Lung (tissue), 12 donors: ENCODE results near the gene MSI1. TPM values are rescaled to one million over a fixed set of nuclear protein-coding genes. Genes with fewer than 3 reads are reported as not detected.

Experiments used
- ATAC-seq: fragments of 200-7000 bp; cut with Tn5 transposase; one replicate; pipeline ENCODE4 v1.9.1; 2020; ENCODE audit warnings: moderate number of reproducible peaks; ENCODE audit not compliant: insufficient read depth, low FRiP score
- DNase-seq, 3 donors: peaks; one replicate each; pipeline ENCODE4 v3.0.0-alpha.2; 2013 to 2017
- H3K27ac ChIP-seq, 2 donors: one replicate each; pipeline ENCODE4 v1.5.1; 2013; ENCODE audit warnings: mild to moderate bottlenecking in 2 of 2, moderate library complexity in 2 of 2, control low read depth in 1 of 2, inconsistent platforms in 1 of 2, low read depth in 1 of 2, low read length in 1 of 2
- H3K27me3 ChIP-seq, 3 donors: one replicate each; pipeline ENCODE4 v1.5.1; 2013; ENCODE audit warnings: low read length in 2 of 3; ENCODE audit not compliant: control insufficient read depth in 3 of 3, insufficient read depth in 3 of 3
- H3K36me3 ChIP-seq, 4 donors: one replicate each; pipeline ENCODE4 v1.5.1; 2013; ENCODE audit warnings: low read length in 4 of 4, mild to moderate bottlenecking in 1 of 4, moderate library complexity in 1 of 4; ENCODE audit not compliant: control insufficient read depth in 4 of 4, insufficient read depth in 4 of 4
- H3K4me1 ChIP-seq, 5 donors: one replicate each; pipeline ENCODE4 v1.5.1; 2013; ENCODE audit warnings: low read length in 5 of 5, mild to moderate bottlenecking in 2 of 5, moderate library complexity in 1 of 5; ENCODE audit not compliant: control insufficient read depth in 5 of 5, insufficient read depth in 5 of 5
- H3K4me3 ChIP-seq: one replicate; pipeline ENCODE4 v1.5.1; 2013; ENCODE audit warnings: mild to moderate bottlenecking, control low read depth, moderate library complexity
- H3K9ac ChIP-seq, 2 donors: one replicate each; pipeline ENCODE4 v1.5.1; 2013; ENCODE audit warnings: low read length in 2 of 2, control low read depth in 1 of 2; ENCODE audit not compliant: insufficient read depth in 1 of 2
- H3K9me3 ChIP-seq, 4 donors: one replicate each; pipeline ENCODE4 v1.5.1; 2013; ENCODE audit warnings: low read length in 3 of 4, mild to moderate bottlenecking in 1 of 4, moderate library complexity in 1 of 4; ENCODE audit not compliant: control insufficient read depth in 4 of 4, insufficient read depth in 3 of 4
- CTCF ChIP-seq: IDR thresholded peaks from 2 replicates; pipeline ENCODE4 v1.5.1; 2012; ENCODE audit warnings: mild to moderate bottlenecking; ENCODE audit errors: control extremely low read depth, extremely low read depth
- WGBS, 2 donors: extraction: QIAGEN DNeasy Blood & Tissue Kit; methylation state at CpG; one replicate each; pipeline ENCODE4 v1.1.7; 2013; 5-methylcytosine and 5-hydroxymethylcytosine counted together
- polyA plus RNA-seq, 2 donors: library from polyadenylated mRNA; stranded (reverse); fragments of 200-250 nt; gene quantifications; one replicate each; pipeline ENCODE4 v1.2.1, GENCODE V29; 2013
- total RNA-seq, 2 donors: library from RNA; depleted of rRNA in 1 of 2; stranded (reverse); fragments of >200 nt in 1 of 2; gene quantifications; one replicate each; pipeline ENCODE4 v1.2.1, GENCODE V29; 2014 to 2021
- donor health status: control.
- donor health status: control.
- donor health status: Bipolar disorder and iron deficiency.
- donor health status: healthy.
- donor health status: DM: yes; HTN: yes; CAD: no.

The MSI1 gene
- total and polyA plus RNA-seq, 4 donors, result 0.18 to 3.5 (median 0.58) TPM

- no peak for TF ChIP-seq CTCF
- no peaks in the 10 kb centered on the region for H3K9me3 ChIP-seq
- H3K4me3 ChIP-seq, result no peak overlapping the region
- DNase-seq (no peak), ATAC-seq (no peak)
- H3K27ac ChIP-seq, result no peak overlapping the region
- peaks cover 0 to 17% (median 3%) of the 10 kb centered on the region in 5 donors for H3K4me1 ChIP-seq
- peaks cover 0 to 16% (median 2%) of the 10 kb centered on the region in 4 donors for H3K36me3 ChIP-seq
- WGBS, 2 donors, result 93 to 100% methylated on average over 1 of the region's 1 CpG
- no peak overlapping the region for H3K9ac ChIP-seq
- H3K27me3 ChIP-seq, result no peaks in the 10 kb centered on the region
Observed at GRCh38 chr12:120359128-120359527, 9.8 kb downstream of the MSI1 start.

- WGBS, 2 donors, result 59 to 65% methylated on average over 19 of the region's 19 CpGs
- Histone ChIP-seq H3K27ac (no peak overlapping the region), H3K4me3 (no peak overlapping the region), H3K36me3 (peaks cover 0 to 16% (median 2%) of the 10 kb centered on the region in 4 donors), H3K27me3 (no peaks in the 10 kb centered on the region), H3K9me3 (peaks cover 0 to under 1% (median 0%) of the 10 kb centered on the region in 4 donors), H3K4me1 (peaks cover 0 to 17% (median 3%) of the 10 kb centered on the region in 5 donors), H3K9ac (no peak overlapping the region)
- ATAC-seq (no peak), DNase-seq (no peak)
- TF ChIP-seq CTCF, result no peak
Observed at GRCh38 chr12:120358412-120359100, 10.4 kb downstream of the MSI1 start.

GRCh38 chr12:120357104-120357503, 11.9 kb downstream of the MSI1 start:
- H3K27me3 ChIP-seq, result no peaks in the 10 kb centered on the region
- H3K4me1 ChIP-seq, result peaks cover 0 to 10% (median 3%) of the 10 kb centered on the region in 5 donors
- peaks cover 0 to 2% (median 0%) of the 10 kb centered on the region in 4 donors for H3K9me3 ChIP-seq
- no peak for DNase-seq
- no peak overlapping the region for H3K9ac ChIP-seq
- no peak for TF ChIP-seq CTCF
- no peak overlapping the region for H3K4me3 ChIP-seq
- peaks cover 0 to 20% (median 0%) of the 10 kb centered on the region in 4 donors for H3K36me3 ChIP-seq
- 80 to 91% methylated on average over 5 of the region's 5 CpGs for WGBS, 2 donors
- no peak for ATAC-seq
- H3K27ac ChIP-seq, result no peak overlapping the region
